Urothelium cell line (cell line): Measurements from ENCODE around the gene BAIAP3.
A peak's percentile ranks its signal among the peaks of the same experiment; 100 is the strongest.

Experiments used
- DNase-seq: peaks from one replicate; pipeline ENCODE4 v3.0.0; 2011; ENCODE audit warnings: low spot score, mixed read lengths
- FAIRE-seq: peaks from 2 replicates; lab custom pipeline; 2011; peaks lifted over from hg19 to GRCh38; lab: Jason Lieb, UNC

Gene BAIAP3

GRCh38 chr16:1344499-1344898 lies 11.1 kb downstream of the BAIAP3 start:
- DNase-seq (no peak), FAIRE-seq (no peak)

- FAIRE-seq (no peak), DNase-seq (no peak)
Observed at GRCh38 chr16:1345087-1345486, 11.6 kb downstream of the BAIAP3 start.

- FAIRE-seq (no peak), DNase-seq (no peak)
Observed at GRCh38 chr16:1345651-1346421, 12.4 kb downstream of the BAIAP3 start.

GRCh38 chr16:1346422-1347285 lies 13.2 kb downstream of the BAIAP3 start:
- FAIRE-seq (no peak), DNase-seq (no peak)

- DNase-seq (no peak), FAIRE-seq (no peak)
Observed at GRCh38 chr16:1347286-1347855, 13.9 kb downstream of the BAIAP3 start.

- no peak for FAIRE-seq
- no peak for DNase-seq
Observed at GRCh38 chr16:1347962-1348361, 14.5 kb downstream of the BAIAP3 start.

- DNase-seq (no peak), FAIRE-seq (no peak)
Observed at GRCh38 chr16:1348441-1348840, 15.0 kb downstream of the BAIAP3 start.

GRCh38 chr16:1348926-1349325 lies 15.5 kb downstream of the BAIAP3 start:
- no peak for FAIRE-seq
- DNase-seq, result no peak

- no peak for DNase-seq
- no peak for FAIRE-seq
Observed at GRCh38 chr16:1349351-1349750, 15.9 kb downstream of the BAIAP3 start.

GRCh38 chr16:1349951-1350350 lies 16.5 kb downstream of the BAIAP3 start:
- FAIRE-seq, result no peak

GRCh38 chr16:1350691-1351090 lies 17.2 kb downstream of the BAIAP3 start:
- peak; percentile 32 for FAIRE-seq
- no peak for DNase-seq

More at GRCh38 chr16:1349951-1350350, 16.5 kb downstream of the BAIAP3 start:
- no peak for DNase-seq

- DNase-seq, result no peak
- FAIRE-seq, result no peak
Observed at GRCh38 chr16:1351215-1351581, 17.8 kb downstream of the BAIAP3 start.

GRCh38 chr16:1351582-1352362 lies 18.3 kb downstream of the BAIAP3 start, which contains the start of the genes GNPTG and TSR3:
TSS of gene GNPTG (plus strand) at chr16:1351931. CDS start at chr16:1351966, 35 bp downstream.
TSS of gene TSR3 (minus strand) at chr16:1351878. CDS start at chr16:1351804, 74 bp downstream.
- peak; percentile 91 for DNase-seq
- peak; percentile 90 for FAIRE-seq

GRCh38 chr16:1354815-1355540 lies 21.5 kb downstream of the BAIAP3 start:
- FAIRE-seq (peak; percentile 59), DNase-seq (no peak)

- no peak for FAIRE-seq
- no peak for DNase-seq
Observed at GRCh38 chr16:1355591-1355990, 22.1 kb downstream of the BAIAP3 start.

GRCh38 chr16:1356061-1356900 lies 22.8 kb downstream of the BAIAP3 start:
- no peak for DNase-seq
- FAIRE-seq, result no peak

- FAIRE-seq, result no peak
- DNase-seq, result no peak
Observed at GRCh38 chr16:1357906-1358566, 24.6 kb downstream of the BAIAP3 start.

- FAIRE-seq (no peak), DNase-seq (no peak)
Observed at GRCh38 chr16:1361685-1362360, 28.4 kb downstream of the BAIAP3 start.
